OCI-LY3 (cell line): Measurements from ENCODE around the gene CCDC92.

Source experiments
- H2AFZ ChIP-seq: fragments of 200-600, 300-600 bp; shearing (Covaris generic); 2 replicates; pipeline ENCODE4 v1.6.0; 2014; ENCODE audit warnings: antibody characterized with exemption, low read depth, low read length
- H3K27ac ChIP-seq: fragments of 200-600, 300-600 bp; sonication (generic); 2 replicates; pipeline ENCODE4 v1.5.1; 2014; ENCODE audit warnings: mild to moderate bottlenecking, low read length, moderate library complexity, mixed read lengths
- H3K27me3 ChIP-seq: fragments of 200-600, 300-600 bp; sonication (generic); 2 replicates; pipeline ENCODE4 v1.6.1; 2014; ENCODE audit warnings: low read depth, low read length, mixed read lengths
- H3K36me3 ChIP-seq: fragments of 200-600, 300-600 bp; sonication (generic); replicated peaks from 2 replicates; pipeline ENCODE3; 2014; ENCODE audit warnings: low read depth, low read length, mixed read lengths
- H3K4me1 ChIP-seq: fragments of 300-600, 200-600 bp; sonication (generic); 2 replicates; pipeline ENCODE4 v1.6.1; 2014; ENCODE audit warnings: low read length, mixed read lengths
- H3K4me2 ChIP-seq: fragments of 200-600, 300-600 bp; sonication (generic); 2 replicates; pipeline ENCODE4 v1.6.1; 2014; ENCODE audit warnings: low read length, mixed read lengths
- H3K4me3 ChIP-seq: fragments of 300-600, 200-600 bp; sonication (generic); 2 replicates; pipeline ENCODE4 v1.5.1; 2014; ENCODE audit warnings: antibody characterized with exemption, mild to moderate bottlenecking, low read length, moderate library complexity
- H3K79me2 ChIP-seq: fragments of 300-600, 200-600 bp; shearing (Covaris generic); 2 replicates; pipeline ENCODE4 v1.6.1; 2014; ENCODE audit warnings: mild to moderate bottlenecking, low read length, mixed read lengths
- H3K9ac ChIP-seq: fragments of 300-600, 200-600 bp; shearing (Covaris generic); 2 replicates; pipeline ENCODE4 v1.6.0; 2014; ENCODE audit warnings: mild to moderate bottlenecking, low read length, moderate library complexity
- H3K9me3 ChIP-seq: fragments of 200-600, 300-600 bp; shearing (Covaris generic); 2 replicates; pipeline ENCODE4 v1.6.1; 2014; ENCODE audit warnings: low read length, mixed read lengths; ENCODE audit not compliant: insufficient read depth
- H4K20me1 ChIP-seq: fragments of 200-600, 300-600 bp; sonication (generic); 2 replicates; pipeline ENCODE4 v1.6.1; 2016; ENCODE audit warnings: low read length, mixed read lengths; ENCODE audit not compliant: insufficient read depth
- EZH2phosphoT487 ChIP-seq: fragments of 200-600 bp; shearing (Covaris generic); IDR thresholded peaks from 2 replicates; pipeline ENCODE4 v1.6.1; 2018; ENCODE audit warnings: antibody characterized with exemption, mixed run types, low read depth
- TF ChIP-seq, protein P1 (sequence below): fragments of 200-600, 300-600 bp; sonication (generic); IDR thresholded peaks from 2 replicates; pipeline ENCODE4 v1.5.1; 2014; ENCODE audit warnings: antibody characterized with exemption, low read length, low read depth

CCDC92 gene

DNA sequence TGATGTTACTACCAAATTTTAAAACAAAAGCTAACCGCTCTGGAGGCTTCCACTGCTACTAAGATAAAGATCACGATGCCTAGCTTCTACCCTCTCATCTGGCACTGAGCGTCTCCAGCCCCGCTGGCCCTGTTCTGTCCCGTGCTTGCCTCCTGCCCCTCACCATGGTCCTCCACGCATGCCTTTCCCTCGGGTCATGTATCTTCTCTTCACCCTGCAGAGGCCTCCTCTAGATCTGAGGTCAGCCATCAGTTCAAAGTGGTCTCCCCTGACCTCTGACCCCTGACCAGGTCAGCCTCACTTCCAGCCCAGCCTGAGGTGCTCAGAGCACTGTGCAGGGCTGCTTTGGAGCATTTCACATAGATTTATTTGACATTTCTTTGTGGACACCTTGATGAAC lies 28.7 kb upstream of the CCDC92 start:
- no peak overlapping the region for H3K9ac ChIP-seq
- peaks cover 20% of the 10 kb centered on the region for H3K36me3 ChIP-seq
- H3K4me2 ChIP-seq, result no peak overlapping the region
- no peak overlapping the region for H2AFZ ChIP-seq
- TF ChIP-seq, protein P1, sequence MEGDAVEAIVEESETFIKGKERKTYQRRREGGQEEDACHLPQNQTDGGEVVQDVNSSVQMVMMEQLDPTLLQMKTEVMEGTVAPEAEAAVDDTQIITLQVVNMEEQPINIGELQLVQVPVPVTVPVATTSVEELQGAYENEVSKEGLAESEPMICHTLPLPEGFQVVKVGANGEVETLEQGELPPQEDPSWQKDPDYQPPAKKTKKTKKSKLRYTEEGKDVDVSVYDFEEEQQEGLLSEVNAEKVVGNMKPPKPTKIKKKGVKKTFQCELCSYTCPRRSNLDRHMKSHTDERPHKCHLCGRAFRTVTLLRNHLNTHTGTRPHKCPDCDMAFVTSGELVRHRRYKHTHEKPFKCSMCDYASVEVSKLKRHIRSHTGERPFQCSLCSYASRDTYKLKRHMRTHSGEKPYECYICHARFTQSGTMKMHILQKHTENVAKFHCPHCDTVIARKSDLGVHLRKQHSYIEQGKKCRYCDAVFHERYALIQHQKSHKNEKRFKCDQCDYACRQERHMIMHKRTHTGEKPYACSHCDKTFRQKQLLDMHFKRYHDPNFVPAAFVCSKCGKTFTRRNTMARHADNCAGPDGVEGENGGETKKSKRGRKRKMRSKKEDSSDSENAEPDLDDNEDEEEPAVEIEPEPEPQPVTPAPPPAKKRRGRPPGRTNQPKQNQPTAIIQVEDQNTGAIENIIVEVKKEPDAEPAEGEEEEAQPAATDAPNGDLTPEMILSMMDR, result no peak
- no peak for TF ChIP-seq EZH2phosphoT487
- H3K9me3 ChIP-seq, result no peaks in the 10 kb centered on the region
- no peak overlapping the region for H3K27ac ChIP-seq
- no peak overlapping the region for H3K4me3 ChIP-seq
- H3K4me1 ChIP-seq, result peaks cover 8% of the 10 kb centered on the region
- H4K20me1 ChIP-seq, result peaks cover 13% of the 10 kb centered on the region
- no peaks in the 10 kb centered on the region for H3K27me3 ChIP-seq
- H3K79me2 ChIP-seq, result no peaks in the 10 kb centered on the region

DNA sequence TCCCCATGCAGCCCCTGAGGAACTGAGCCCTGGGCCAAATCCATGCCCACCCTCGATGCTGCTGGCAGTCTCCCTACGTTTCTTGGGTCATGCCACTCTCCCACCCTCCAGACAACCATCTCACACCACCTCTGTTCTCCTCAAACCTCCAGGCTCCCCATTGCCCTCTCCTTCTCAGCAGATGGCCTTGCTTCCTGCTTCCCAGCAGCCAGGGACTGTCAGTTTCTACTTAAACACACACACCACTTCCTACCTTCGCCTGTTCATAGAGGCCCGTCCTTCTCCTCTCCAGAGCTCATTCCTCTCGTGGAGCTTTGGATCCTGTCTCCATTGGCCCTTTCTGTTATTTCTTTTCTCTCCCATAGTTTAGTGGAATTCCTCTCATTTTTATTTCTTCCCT lies 27.5 kb upstream of the CCDC92 start:
- Histone ChIP-seq H3K9me3 (no peaks in the 10 kb centered on the region), H3K27ac (no peak overlapping the region), H3K36me3 (peaks cover 21% of the 10 kb centered on the region), H3K27me3 (no peaks in the 10 kb centered on the region), H2AFZ (no peak overlapping the region), H3K4me1 (no peaks in the 10 kb centered on the region), H3K4me3 (no peak overlapping the region), H4K20me1 (peaks cover 19% of the 10 kb centered on the region), H3K9ac (no peak overlapping the region), H3K79me2 (no peaks in the 10 kb centered on the region; the same call in 1 of the 2 replicates), H3K4me2 (no peak overlapping the region)
- TF ChIP-seq, protein P1, result no peak
- no peak for TF ChIP-seq EZH2phosphoT487

DNA sequence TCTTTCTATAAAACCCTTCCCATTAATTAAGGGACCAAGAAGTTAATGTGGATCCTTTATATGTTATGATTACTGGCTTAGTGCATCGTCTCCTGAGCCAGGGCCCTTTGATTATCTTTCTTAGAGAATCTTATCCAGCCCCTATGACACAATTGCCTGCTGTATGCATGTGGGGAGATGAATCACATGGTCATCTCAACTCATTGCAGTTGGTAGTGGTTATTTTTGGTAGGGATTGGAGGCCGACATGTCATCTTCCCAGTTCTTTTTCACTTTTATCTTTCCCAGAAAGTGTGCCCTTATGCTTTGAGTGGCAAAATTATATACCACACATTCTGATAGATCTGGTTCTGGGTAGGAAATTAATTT lies 26.3 kb upstream of the CCDC92 start:
- H3K79me2 ChIP-seq, result peaks cover 5% of the 10 kb centered on the region; the same call in 1 of the 2 replicates
- TF ChIP-seq EZH2phosphoT487, result no peak
- TF ChIP-seq, protein P1, result no peak
- H3K27ac ChIP-seq, result no peak overlapping the region

DNA sequence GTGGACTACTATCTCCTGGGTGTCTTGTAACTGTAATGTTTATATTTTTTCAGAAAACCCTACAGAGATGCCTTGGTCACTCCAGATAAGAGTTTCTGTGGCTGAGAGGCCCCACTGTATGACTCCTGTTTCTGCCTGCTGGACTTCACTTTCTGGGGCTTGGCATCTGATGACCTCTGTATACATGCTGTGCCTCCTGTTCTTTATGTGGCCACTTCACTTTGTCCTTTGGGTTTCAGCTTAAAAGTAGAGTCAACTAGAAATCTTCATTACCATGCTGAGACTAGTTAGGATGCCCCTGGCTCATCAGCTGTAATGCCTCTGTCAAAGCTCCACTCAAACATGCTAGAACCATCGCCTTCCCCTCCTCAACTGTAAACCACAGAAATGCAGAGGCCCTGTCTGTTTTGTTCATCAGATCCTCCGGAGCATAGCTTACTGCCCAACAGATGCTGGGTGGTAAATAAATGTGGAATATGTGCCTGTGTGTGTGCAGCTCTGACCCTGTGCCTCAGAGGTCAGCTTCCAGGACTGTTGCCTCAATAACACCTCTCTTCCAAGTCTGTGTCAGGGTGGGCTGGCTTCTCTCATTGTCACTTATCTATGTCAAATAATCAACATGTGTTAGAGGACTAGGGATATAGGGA lies 25.8 kb upstream of the CCDC92 start:
- Histone ChIP-seq H3K4me2 (no peak overlapping the region), H4K20me1 (peaks cover 19% of the 10 kb centered on the region), H3K9ac (no peak overlapping the region), H3K27me3 (no peaks in the 10 kb centered on the region), H3K36me3 (peaks cover 21% of the 10 kb centered on the region), H3K4me1 (peaks cover 5% of the 10 kb centered on the region; the same call in 1 of the 2 replicates), H3K4me3 (no peak overlapping the region), H3K27ac (no peak overlapping the region), H2AFZ (no peak overlapping the region), H3K9me3 (no peaks in the 10 kb centered on the region), H3K79me2 (peaks cover 5% of the 10 kb centered on the region; the same call in 1 of the 2 replicates)
- TF ChIP-seq, protein P1, result no peak
- no peak for TF ChIP-seq EZH2phosphoT487

More for the DNA sequence above, 26.3 kb upstream of the CCDC92 start:
- H4K20me1 ChIP-seq, result peaks cover 19% of the 10 kb centered on the region
- no peak overlapping the region for H3K9ac ChIP-seq
- peaks cover 21% of the 10 kb centered on the region for H3K36me3 ChIP-seq
- H3K4me2 ChIP-seq, result no peak overlapping the region
- H3K27me3 ChIP-seq, result no peaks in the 10 kb centered on the region
- H3K9me3 ChIP-seq, result no peaks in the 10 kb centered on the region
- H3K4me1 ChIP-seq, result peaks cover 5% of the 10 kb centered on the region; the same call in 1 of the 2 replicates
- no peak overlapping the region for H2AFZ ChIP-seq
- H3K4me3 ChIP-seq, result no peak overlapping the region
